ENCODE measurements around the gene GJA9. TPM values are rescaled to one million over a fixed set of nuclear protein-coding genes. Genes with fewer than 3 reads are reported as not detected.

The GJA9 gene
- total RNA-seq, 1 donor from 2014 or later = not detected

GRCh38 chr1:38859561-38860453 lies 21.6 kb downstream of the GJA9 start, which contains the start of gene RRAGC:
Gene RRAGC (minus strand): TSS chr1:38859772. CDS start chr1:38859646, 126 bp downstream.
- H3K4me2 ChIP-seq = peak within 1 kb of the TSS; percentile 96
- peak within 1 kb of the TSS; percentile 93 for H2AFZ ChIP-seq (replicated peaks)
- TF ChIP-seq CTCF (IDR thresholded peaks at IDR 0.05) = no peak
- TF ChIP-seq EZH2phosphoT487 (IDR thresholded peaks at IDR 0.05) = no peak
- TF ChIP-seq EZH2 (IDR thresholded peaks at IDR 0.05) = no peak
- DNase-seq (ENCODE audit: low spot score) = peak; percentile 100
- H3K36me3 Mint-ChIP-seq = peaks cover 2% of the 10 kb centered on the region
- H3K4me1 ChIP-seq = peaks cover 11% of the 10 kb centered on the region
- H3K79me2 ChIP-seq (ENCODE audit: low read depth) = peaks cover 44% of the 10 kb centered on the region
- H3K27ac ChIP-seq = no peak within 1 kb of the TSS
- peak within 1 kb of the TSS; percentile 77 for H3K9ac ChIP-seq
- H3K27me3 Mint-ChIP-seq (ENCODE audit: insufficient read depth, low read depth) = no peaks in the 10 kb centered on the region
- no peaks in the 10 kb centered on the region for H3K36me3 ChIP-seq
- no peaks in the 10 kb centered on the region for H3K27me3 ChIP-seq
- H3K4me1 Mint-ChIP-seq = peaks cover 27% of the 10 kb centered on the region
- H3K4me3 Mint-ChIP-seq = peak within 1 kb of the TSS; percentile 96
- peaks cover 12% of the 10 kb centered on the region for H4K20me1 ChIP-seq (ENCODE audit: low read depth)
- peak within 1 kb of the TSS; percentile 87 for H3K4me3 ChIP-seq
- peak within 1 kb of the TSS; percentile 25 for H3K27ac Mint-ChIP-seq
- H3K9me3 Mint-ChIP-seq = no peaks in the 10 kb centered on the region
- H3F3A ChIP-seq (ENCODE audit: low read depth) = peaks cover 10% of the 10 kb centered on the region
- no peaks in the 10 kb centered on the region for H3K9me3 ChIP-seq (ENCODE audit: low read depth)

GRCh38 chr1:38858833-38859560 lies 22.4 kb downstream of the GJA9 start:
- no peak for DNase-seq (ENCODE audit: low spot score)
- peak overlapping the region; percentile 77 for H3K9ac ChIP-seq
- H3K9me3 ChIP-seq (ENCODE audit: low read depth) = no peaks in the 10 kb centered on the region
- H3K4me2 ChIP-seq = peak overlapping the region; percentile 96
- peak overlapping the region; percentile 70 for H2AFZ ChIP-seq (replicated peaks)
- no peaks in the 10 kb centered on the region for H3K9me3 Mint-ChIP-seq
- peaks cover 27% of the 10 kb centered on the region for H3K4me1 Mint-ChIP-seq
- H3F3A ChIP-seq (ENCODE audit: low read depth) = peaks cover 10% of the 10 kb centered on the region
- H3K27me3 Mint-ChIP-seq (ENCODE audit: insufficient read depth, low read depth) = no peaks in the 10 kb centered on the region
- H3K27ac ChIP-seq = no peak overlapping the region
- peaks cover 44% of the 10 kb centered on the region for H3K79me2 ChIP-seq (ENCODE audit: low read depth)
- H3K27ac Mint-ChIP-seq = no peak overlapping the region
- H3K36me3 Mint-ChIP-seq = peaks cover 2% of the 10 kb centered on the region
- peaks cover 12% of the 10 kb centered on the region for H4K20me1 ChIP-seq (ENCODE audit: low read depth)
- peak overlapping the region; percentile 87 for H3K4me3 ChIP-seq
- no peaks in the 10 kb centered on the region for H3K36me3 ChIP-seq
- H3K4me1 ChIP-seq = peaks cover 11% of the 10 kb centered on the region
- H3K27me3 ChIP-seq = no peaks in the 10 kb centered on the region
- TF ChIP-seq EZH2phosphoT487 (IDR thresholded peaks at IDR 0.05) (no peak), EZH2 (IDR thresholded peaks at IDR 0.05) (no peak), CTCF (IDR thresholded peaks at IDR 0.05) (no peak)
- peak overlapping the region; percentile 96 for H3K4me3 Mint-ChIP-seq

- peaks cover 2% of the 10 kb centered on the region for H3K4me1 ChIP-seq
- H3K4me1 Mint-ChIP-seq = peaks cover 6% of the 10 kb centered on the region
- H4K20me1 ChIP-seq (ENCODE audit: low read depth) = no peaks in the 10 kb centered on the region
- no peak overlapping the region for H3K4me3 Mint-ChIP-seq
- no peaks in the 10 kb centered on the region for H3K9me3 Mint-ChIP-seq
- no peak overlapping the region for H3K4me3 ChIP-seq
- no peaks in the 10 kb centered on the region for H3K9me3 ChIP-seq (ENCODE audit: low read depth)
- no peak for DNase-seq (ENCODE audit: low spot score)
- H3K27ac ChIP-seq = no peak overlapping the region
- H3K4me2 ChIP-seq = no peak overlapping the region
- H3K36me3 ChIP-seq = peaks cover 21% of the 10 kb centered on the region
- H3K27me3 ChIP-seq = no peaks in the 10 kb centered on the region
- H3K79me2 ChIP-seq (ENCODE audit: low read depth) = peaks cover 13% of the 10 kb centered on the region
- no peak overlapping the region for H2AFZ ChIP-seq (replicated peaks)
- peaks cover 3% of the 10 kb centered on the region for H3F3A ChIP-seq (ENCODE audit: low read depth)
- no peaks in the 10 kb centered on the region for H3K27me3 Mint-ChIP-seq (ENCODE audit: insufficient read depth, low read depth)
- H3K36me3 Mint-ChIP-seq = peaks cover 5% of the 10 kb centered on the region
- TF ChIP-seq CTCF (IDR thresholded peaks at IDR 0.05) = no peak
- no peak for TF ChIP-seq EZH2phosphoT487 (IDR thresholded peaks at IDR 0.05)
- TF ChIP-seq EZH2 (IDR thresholded peaks at IDR 0.05) = no peak
- H3K9ac ChIP-seq = no peak overlapping the region
- H3K27ac Mint-ChIP-seq = no peak overlapping the region
Measured at GRCh38 chr1:38852780-38853179, 28.6 kb downstream of the GJA9 start.
